ENCODE data around the gene BMI1.
"Not testable (repeated sequence)": the region's sequence is repeated elsewhere in the genome, so short reads cannot be mapped to it uniquely, and the experiment has no call there.

BMI1 gene

GRCh38 chr10:22340329-22341189 is 19.7 kb downstream of the BMI1 start:
- peak; percentile 51 for DNase-seq

GRCh38 chr10:22341190-22341925 is 20.5 kb downstream of the BMI1 start:
- no peak for DNase-seq

DNA sequence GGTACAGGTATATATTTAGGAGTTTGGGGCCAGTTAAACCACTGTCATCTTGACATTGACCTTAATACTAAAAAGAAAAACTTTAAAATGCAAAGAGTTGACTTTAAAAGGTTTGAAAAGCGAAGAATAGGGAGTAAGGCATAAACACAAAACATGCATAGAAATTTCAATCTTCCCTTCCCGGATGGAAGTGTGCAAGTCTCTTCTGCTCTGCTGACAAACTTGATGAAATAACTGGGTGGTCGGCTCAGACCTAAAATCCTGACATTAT is 21.0 kb downstream of the BMI1 start:
- no peak for DNase-seq

DNA sequence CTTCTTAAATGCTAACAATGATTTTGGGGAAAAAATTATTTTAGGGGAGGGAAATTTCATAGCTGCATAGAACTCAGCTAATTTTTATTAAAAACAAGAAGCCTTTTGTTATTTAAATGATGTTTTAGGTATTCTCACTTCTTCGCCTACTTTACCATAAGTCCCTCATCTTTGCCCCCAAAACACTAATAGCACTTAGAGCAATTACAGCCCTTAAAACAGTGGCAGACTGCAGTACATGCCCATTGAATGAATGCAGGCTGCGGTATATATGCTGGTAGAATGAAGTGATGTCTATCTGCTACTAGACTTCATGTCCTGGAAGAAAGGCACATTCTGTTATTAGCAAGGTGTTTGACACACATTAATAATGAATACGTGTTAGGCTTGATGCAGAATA is 21.5 kb downstream of the BMI1 start:
- DNase-seq: no peak

- no peak for DNase-seq
Observed at GRCh38 chr10:22343731-22344130, 22.8 kb downstream of the BMI1 start.

GRCh38 chr10:22344249-22344648 is 23.4 kb downstream of the BMI1 start:
- no peak for DNase-seq

DNA sequence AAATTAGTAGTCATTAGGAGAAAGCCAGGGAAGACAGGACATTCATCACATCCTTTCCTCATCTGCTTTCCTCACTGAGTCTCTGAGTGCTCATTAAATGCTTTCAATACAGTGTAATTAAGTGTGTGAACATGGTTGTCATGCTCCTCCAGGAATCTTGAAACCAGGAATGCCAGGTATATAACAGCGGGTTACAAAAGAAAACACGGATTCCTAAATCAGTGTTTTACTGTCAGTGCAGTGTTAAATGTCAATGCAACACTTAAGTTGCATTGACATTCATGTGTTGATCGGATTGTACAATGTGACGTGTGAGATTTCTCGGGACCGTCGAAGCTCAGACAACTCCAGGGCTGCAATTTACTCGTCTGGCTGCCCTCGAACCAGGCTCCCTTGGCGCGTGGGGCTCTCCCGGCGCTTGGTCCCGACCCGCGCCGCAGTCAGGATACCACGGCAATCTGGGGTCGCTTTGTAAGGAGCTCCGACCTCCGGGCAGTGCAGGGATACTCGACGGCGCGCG is 23.9 kb downstream of the BMI1 start:
- DNase-seq: no peak

- DNase-seq: peak; percentile 27
Observed at GRCh38 chr10:22345301-22346095, 24.6 kb downstream of the BMI1 start, which contains the start of gene SPAG6. SPAG6 (plus strand) TSS chr10:22345496; CDS start chr10:22345612, 116 bp downstream.

DNA sequence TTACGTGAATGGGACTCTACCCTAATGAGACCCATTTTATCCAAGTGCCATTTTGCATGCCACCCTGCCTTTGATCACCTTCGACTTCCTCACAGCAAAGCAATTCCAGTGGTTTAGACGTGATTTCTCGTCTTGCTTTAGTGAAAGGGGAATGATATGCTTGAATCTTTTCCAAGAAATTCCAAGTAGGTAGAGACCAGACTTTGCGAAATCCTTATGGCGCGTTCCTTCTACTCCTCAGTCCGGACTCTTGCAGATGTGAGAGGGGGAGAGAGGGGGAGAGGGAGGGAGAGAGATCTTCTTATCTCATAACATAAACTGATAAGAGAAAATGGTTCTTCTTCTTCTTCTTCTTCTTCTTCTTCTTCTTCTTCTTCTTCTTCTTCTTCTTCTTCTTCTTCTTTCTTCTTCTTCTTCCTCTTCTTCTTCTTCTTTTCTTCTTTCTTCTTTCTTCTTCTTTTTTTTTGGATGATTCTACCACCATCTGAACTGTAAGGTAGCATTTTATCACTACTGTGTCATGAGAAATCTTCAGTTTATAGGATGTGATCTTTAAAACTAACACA is 25.3 kb downstream of the BMI1 start:
- no peak for DNase-seq

DNA sequence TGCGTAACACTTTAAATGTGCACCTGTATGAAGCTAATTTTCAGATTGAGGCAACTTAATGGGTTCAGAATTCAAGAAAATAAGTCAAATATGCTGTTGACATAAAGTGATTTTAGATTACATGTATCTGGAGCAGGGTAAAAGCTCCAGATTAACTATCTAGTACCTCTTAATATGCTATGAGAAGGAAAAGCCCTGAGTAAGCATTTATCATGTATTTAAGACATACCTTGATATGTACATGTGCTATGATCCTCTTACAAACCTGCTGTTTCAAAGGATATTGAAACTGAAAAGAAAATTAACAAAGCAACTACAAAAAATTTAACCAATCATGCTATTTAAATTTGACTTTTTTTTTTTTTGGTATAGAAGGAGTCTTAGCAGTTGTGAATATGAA is 28.9 kb downstream of the BMI1 start:
- DNase-seq: no peak

- DNase-seq: no peak
Observed at GRCh38 chr10:22351131-22351703, 30.3 kb downstream of the BMI1 start.

DNA sequence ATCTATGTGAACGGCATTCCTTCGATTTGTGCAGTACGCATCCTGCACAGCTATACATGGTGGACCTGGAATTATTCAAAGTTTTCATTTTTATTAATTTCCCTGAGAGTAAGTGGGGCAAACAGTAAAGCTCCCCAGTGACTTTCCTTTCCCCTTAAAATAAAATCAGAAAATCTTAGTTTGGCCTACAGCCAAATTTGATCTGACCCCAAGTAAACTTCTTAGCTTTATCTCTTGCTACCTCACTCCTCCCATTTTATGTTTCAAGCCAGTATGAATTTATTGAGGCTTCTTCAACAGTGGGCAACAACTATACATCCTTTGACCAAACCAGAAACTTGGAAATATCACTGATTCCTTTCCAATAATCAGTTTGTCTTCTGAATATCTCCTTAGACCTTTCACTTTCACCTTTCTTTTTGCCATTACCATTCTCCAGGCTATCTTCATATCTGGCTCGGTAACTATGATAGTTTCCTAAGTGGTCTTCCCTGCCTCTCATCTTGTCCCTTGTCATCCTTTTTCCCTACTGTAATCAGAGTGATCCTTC is 35.5 kb downstream of the BMI1 start:
- no peak for DNase-seq

DNA sequence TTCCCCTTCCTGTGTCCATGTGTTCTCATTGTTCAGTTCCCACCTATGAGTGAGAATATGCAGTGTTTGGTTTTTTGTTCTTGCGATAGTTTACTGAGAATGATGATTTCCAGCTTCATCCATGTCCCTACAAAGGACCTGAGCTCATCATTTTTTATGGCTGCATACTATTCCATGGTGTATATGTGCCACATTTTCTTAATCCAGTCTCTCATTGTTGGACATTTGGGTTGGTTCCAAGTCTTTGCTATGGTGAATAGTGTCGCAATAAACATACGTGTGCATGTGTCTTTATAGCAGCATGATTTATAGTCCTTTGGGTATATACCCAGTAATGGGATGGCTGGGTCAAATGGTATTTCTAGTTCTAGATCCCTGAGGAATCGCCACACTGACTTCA is 36.9 kb downstream of the BMI1 start:
- DNase-seq: not testable (repeated sequence)

DNA sequence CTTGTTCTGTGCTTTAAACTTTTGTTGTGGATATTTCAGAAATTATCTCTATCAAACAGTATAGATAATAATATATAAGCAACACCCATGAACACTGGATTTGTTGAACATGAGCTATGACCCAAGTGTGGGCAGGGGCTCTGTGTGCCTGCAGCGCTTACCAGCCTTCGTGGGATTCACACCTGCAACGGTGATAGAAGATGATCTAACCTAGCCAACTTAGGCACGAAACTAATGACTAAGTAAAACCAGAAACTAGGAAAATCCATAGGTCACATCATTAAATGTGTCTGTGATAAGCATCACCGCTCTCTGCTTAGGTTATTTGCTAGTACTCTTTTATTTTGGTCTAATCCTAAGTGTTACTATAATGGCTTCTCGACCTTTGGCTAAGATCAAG is 42.4 kb downstream of the BMI1 start:
- no peak for DNase-seq

DNA sequence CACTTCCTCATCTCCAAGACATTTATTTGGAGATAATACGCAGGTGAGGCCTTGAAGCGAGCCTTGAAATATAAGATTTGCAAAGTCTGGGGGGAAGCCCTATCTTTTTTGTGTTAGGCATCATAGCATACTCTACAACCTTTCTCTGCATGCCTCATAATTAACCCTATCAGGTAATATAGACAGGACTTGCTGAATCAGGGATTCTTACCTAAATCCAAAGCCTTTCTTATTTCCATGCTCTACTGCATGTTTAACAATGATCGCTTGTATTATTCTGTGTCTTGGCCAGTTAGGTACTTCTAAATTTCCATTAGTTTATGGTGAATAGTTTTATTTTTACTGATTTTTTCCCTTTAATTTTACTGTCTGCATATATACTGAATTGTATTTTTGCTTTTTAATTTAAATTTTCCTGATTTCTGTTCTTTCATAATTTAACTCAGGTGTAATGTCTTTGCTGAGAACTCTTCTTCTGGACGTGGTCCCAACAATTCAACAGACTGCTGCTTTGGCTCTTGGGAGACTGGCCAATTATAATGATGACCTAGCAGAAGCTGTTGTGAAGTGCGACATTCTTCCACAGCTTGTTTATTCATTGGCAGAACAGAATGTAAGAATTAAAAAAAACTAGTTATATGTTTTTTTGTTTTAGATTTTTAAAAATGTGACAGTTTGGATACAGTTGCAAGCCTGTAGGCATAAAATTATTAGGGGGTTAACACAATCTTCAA is 43.7 kb downstream of the BMI1 start:
- DNase-seq: no peak

DNA sequence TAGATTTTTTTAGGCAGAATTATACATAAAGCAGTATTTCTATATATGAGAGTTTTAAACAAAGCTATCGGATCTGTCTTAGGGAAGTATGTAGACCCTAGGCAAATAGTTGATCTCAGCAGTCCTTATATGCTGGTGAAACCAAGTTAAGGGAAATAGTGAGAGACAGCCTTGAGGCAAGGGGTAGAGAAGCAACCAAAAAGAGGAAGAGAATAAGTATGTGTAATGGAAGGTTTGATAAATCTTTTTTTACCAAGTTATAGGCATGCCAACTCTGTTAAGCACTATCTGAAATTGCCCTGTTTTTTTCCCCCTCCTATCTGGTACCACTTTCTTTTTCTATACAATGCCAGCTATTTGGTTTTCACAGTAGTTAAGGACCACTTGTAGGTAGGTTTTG is 44.3 kb downstream of the BMI1 start:
- no peak for DNase-seq

GRCh38 chr10:22365644-22366434 is 44.9 kb downstream of the BMI1 start:
- no peak for DNase-seq

DNA sequence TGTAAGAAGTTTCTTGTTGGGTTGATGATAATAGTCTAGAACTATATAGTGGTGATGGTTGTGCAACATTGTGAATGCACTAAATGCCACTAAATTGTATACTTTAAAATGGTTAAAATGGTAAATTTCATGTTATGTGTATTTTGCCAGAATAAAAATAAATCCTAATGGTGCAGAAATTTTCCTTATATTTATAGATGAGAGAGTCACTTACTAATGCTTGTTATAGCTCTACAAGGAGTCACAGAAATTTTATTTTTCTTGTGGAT is 45.5 kb downstream of the BMI1 start:
- no peak for DNase-seq

GRCh38 chr10:22366771-22367170 is 45.9 kb downstream of the BMI1 start:
- no peak for DNase-seq

DNA sequence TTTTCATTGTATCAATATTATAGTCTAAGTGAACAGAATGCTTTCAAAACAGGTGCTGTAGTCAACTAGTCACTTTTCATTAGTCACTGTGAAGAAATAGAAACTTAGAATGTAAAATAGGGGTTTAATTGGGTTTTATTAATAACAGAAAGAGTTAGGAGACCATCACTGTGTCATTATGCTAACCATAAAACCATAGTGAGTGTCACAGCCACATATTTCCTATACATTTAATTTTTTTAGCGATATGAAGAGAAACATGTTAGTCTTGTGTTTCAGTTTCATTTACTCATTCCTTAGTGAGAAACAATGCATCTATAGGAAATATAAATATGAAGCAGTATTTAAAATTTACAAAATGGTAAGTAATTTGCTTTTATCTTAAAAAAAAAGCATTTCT is 46.6 kb downstream of the BMI1 start:
- no peak for DNase-seq

DNA sequence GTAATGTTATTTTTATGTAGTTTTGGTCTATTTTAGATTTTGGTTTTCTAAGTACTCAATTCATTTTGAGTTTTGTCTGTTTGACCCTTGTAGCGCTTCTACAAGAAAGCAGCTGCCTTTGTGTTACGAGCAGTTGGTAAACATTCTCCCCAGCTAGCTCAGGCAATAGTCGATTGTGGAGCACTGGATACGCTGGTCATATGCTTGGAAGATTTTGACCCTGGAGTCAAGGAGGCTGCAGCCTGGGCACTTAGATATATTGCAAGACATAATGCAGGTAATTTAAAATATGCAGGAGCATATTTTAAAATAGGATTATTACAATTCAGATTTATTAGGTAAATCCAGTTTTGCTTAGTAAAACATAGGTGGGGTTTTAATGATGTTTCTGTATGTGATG is 47.5 kb downstream of the BMI1 start:
- DNase-seq: no peak

All from stimulated activated CD4-positive, alpha-beta T cell treated with anti-CD3 and anti-CD28 coated beads, Interleukin-4, amount 100 ng/mL, for 24 hours (primary cell).